Measurements from ENCODE around the gene NPSR1. TPM values are rescaled to one million over a fixed set of nuclear protein-coding genes. Genes with fewer than 3 reads are reported as not detected.
A peak's percentile ranks its signal among the peaks of the same experiment; 100 is the strongest.

The NPSR1 gene
- total RNA-seq, 1 experiment from 2014 or later = not detected

DNA sequence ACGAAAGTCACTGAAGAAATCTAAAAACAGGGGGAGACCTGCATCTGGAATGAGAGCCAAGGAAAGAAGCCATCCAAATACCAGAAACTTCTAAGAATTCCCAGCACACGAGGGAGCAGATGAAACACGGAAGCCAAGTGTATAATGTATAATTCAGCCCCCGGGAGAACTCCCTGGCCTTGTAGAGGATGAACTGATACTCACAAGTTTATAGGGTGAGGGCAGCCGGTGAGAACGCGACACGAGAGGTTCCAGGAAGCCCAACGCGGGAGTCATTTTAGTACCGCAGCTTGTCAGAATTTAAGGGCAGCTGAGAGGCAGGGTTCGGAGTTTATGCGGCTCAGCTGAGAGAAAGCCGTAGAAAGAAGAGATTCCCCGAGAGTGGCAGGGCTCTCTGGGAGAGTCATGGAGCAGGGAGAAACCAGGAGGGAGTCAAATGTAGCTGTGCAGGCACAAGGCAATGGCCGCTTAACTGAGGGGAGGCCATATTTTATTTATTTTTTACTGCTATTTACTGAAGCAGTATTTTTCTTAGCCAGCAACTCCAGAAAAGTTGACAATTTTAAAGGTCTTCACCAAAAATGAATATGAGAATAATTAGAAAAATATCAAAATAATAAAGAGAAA lies 164.0 kb downstream of the NPSR1 start:
- H3K4me3 Mint-ChIP-seq (ENCODE audit: low read depth, unreplicated experiment) = no peak overlapping the region
- intact Hi-C loops (cut with micrococcal nuclease; ENCODE audit: unreplicated experiment) = loop anchor here (2.0 kb wide), 1 partner anchor 63 kb away; no protein-coding TSS in a partner anchor
- TF ChIP-seq, protein P1, sequence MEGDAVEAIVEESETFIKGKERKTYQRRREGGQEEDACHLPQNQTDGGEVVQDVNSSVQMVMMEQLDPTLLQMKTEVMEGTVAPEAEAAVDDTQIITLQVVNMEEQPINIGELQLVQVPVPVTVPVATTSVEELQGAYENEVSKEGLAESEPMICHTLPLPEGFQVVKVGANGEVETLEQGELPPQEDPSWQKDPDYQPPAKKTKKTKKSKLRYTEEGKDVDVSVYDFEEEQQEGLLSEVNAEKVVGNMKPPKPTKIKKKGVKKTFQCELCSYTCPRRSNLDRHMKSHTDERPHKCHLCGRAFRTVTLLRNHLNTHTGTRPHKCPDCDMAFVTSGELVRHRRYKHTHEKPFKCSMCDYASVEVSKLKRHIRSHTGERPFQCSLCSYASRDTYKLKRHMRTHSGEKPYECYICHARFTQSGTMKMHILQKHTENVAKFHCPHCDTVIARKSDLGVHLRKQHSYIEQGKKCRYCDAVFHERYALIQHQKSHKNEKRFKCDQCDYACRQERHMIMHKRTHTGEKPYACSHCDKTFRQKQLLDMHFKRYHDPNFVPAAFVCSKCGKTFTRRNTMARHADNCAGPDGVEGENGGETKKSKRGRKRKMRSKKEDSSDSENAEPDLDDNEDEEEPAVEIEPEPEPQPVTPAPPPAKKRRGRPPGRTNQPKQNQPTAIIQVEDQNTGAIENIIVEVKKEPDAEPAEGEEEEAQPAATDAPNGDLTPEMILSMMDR (IDR thresholded peaks at IDR 0.05; ENCODE audit: unreplicated experiment) = no peak
- no peaks in the 10 kb centered on the region for H3K36me3 Mint-ChIP-seq (ENCODE audit: insufficient read depth, unreplicated experiment)
- no peaks in the 10 kb centered on the region for H3K4me1 Mint-ChIP-seq (ENCODE audit: low read depth, unreplicated experiment)
- CTCF ChIA-PET = interaction anchor here (0.6 kb wide), 1 partner anchor 214 kb away, joined by 5 read pairs; no protein-coding TSS in a partner anchor
- no peaks in the 10 kb centered on the region for H3K27me3 Mint-ChIP-seq (ENCODE audit: unreplicated experiment)
- no TSS peak for BruUV-seq (replicated peaks)
- no peaks in the 10 kb centered on the region for H3K9me3 Mint-ChIP-seq (ENCODE audit: low read depth, unreplicated experiment)
- no peak overlapping the region for H3K27ac Mint-ChIP-seq (ENCODE audit: unreplicated experiment)
- no peak for DNase-seq

DNA sequence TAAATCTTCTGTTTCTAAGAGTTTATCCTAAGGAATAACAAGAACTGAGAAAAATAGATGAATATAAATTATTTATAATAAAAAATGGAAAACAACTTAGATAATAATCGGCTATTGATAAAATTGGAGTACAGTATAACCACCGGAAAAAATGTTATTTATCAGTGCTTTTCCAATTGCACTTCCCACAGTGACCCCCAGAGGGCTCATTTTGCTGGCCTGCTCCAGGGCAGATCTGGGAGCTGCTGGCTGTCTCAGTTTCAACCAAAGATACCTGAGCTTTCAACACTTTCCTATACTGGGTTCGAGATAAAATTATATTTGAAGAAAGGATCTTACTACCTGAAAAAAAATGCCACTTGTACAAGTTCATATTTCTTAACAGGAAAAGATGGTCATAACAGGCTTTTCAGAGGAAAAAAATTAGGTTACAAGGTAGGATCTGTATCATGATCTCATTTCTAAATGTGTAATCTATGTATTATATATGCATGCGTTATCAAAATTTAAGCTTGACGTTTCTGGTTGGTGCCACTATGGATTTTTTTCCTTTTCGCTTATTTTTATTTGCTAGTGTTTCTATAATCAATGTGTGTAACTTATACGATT lies 165.7 kb downstream of the NPSR1 start:
- TF ChIP-seq, protein P1 (IDR thresholded peaks at IDR 0.05; ENCODE audit: unreplicated experiment) = peak; percentile 97
- intact Hi-C loops (cut with micrococcal nuclease; ENCODE audit: unreplicated experiment) = loop anchor here (1.0 to 2.0 kb wide), 5 partner anchors 23 to 212 kb away; no protein-coding TSS in a partner anchor
- Mint-ChIP-seq H3K27me3 (ENCODE audit: unreplicated experiment) (no peaks in the 10 kb centered on the region), H3K9me3 (ENCODE audit: low read depth, unreplicated experiment) (no peaks in the 10 kb centered on the region), H3K36me3 (ENCODE audit: insufficient read depth, unreplicated experiment) (no peaks in the 10 kb centered on the region), H3K27ac (ENCODE audit: unreplicated experiment) (no peak overlapping the region), H3K4me3 (ENCODE audit: low read depth, unreplicated experiment) (no peak overlapping the region), H3K4me1 (ENCODE audit: low read depth, unreplicated experiment) (no peaks in the 10 kb centered on the region)
- BruUV-seq (replicated peaks) = no TSS peak
- peak; percentile 88 for DNase-seq
- CTCF ChIA-PET = interaction anchor here (0.7 to 2.1 kb wide), 12 partner anchors 11 to 715 kb away, joined by 3 to 24 read pairs (median 4); no protein-coding TSS in a partner anchor

DNA sequence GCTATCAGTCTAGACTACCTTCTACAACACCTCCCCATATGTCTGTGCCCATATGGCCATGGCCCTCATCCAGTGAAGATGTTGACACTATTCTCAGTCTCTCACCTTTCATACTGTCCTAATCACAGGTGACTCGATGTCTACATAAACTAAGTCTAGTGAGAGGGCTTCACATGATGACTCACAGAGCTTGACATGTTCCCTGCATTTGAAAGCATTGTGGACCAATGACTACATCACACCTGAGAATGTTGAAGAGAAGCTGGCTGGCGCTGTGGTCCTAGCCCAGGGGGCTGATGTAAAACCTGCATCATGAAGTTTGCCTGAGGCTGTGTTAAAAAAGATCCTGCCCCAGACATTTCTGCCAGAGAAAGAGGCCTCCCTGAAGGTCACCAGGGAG lies 167.2 kb downstream of the NPSR1 start:
- H3K4me1 Mint-ChIP-seq (ENCODE audit: low read depth, unreplicated experiment) = no peaks in the 10 kb centered on the region
- BruUV-seq (replicated peaks) = no TSS peak
- no peak overlapping the region for H3K27ac Mint-ChIP-seq (ENCODE audit: unreplicated experiment)
- no peaks in the 10 kb centered on the region for H3K9me3 Mint-ChIP-seq (ENCODE audit: low read depth, unreplicated experiment)
- no peaks in the 10 kb centered on the region for H3K27me3 Mint-ChIP-seq (ENCODE audit: unreplicated experiment)
- no peaks in the 10 kb centered on the region for H3K36me3 Mint-ChIP-seq (ENCODE audit: insufficient read depth, unreplicated experiment)
- intact Hi-C loops (cut with micrococcal nuclease; ENCODE audit: unreplicated experiment) = no loop called here
- TF ChIP-seq, protein P1 (IDR thresholded peaks at IDR 0.05; ENCODE audit: unreplicated experiment) = no peak
- CTCF ChIA-PET = interaction anchor here (0.7 to 2.1 kb wide), 2 partner anchors 32 to 103 kb away, joined by 3 to 24 read pairs; no protein-coding TSS in a partner anchor
- H3K4me3 Mint-ChIP-seq (ENCODE audit: low read depth, unreplicated experiment) = no peak overlapping the region
- DNase-seq = no peak

DNA sequence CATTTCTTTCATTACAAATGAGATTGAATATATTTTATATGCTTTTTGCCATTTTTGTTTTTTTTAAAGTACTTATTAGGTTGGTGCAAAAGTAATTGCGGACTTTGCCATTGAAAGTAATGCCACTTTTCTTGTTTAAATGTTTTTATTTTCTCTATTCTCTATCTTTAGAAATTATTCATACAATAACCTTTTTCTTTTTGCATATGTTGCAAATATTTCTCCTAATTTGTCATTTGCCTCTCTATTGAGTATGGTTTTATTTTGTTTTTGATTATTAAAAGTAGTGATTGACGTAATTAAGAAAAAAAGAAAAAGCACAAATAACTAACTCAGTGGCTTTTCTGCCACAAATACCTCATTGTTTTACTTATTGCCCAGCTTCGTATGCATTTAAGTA lies 172.4 kb downstream of the NPSR1 start:
- H3K4me3 Mint-ChIP-seq (ENCODE audit: low read depth, unreplicated experiment) = no peak overlapping the region
- no peak for DNase-seq
- no TSS peak for BruUV-seq (replicated peaks)
- intact Hi-C loops (cut with micrococcal nuclease; ENCODE audit: unreplicated experiment) = no loop called here
- no peak overlapping the region for H3K27ac Mint-ChIP-seq (ENCODE audit: unreplicated experiment)
- CTCF ChIA-PET = interaction anchor here (1.1 kb wide), 1 partner anchor 61 kb away, joined by 3 read pairs; no protein-coding TSS in a partner anchor
- no peaks in the 10 kb centered on the region for H3K27me3 Mint-ChIP-seq (ENCODE audit: unreplicated experiment)
- no peaks in the 10 kb centered on the region for H3K4me1 Mint-ChIP-seq (ENCODE audit: low read depth, unreplicated experiment)
- H3K36me3 Mint-ChIP-seq (ENCODE audit: insufficient read depth, unreplicated experiment) = no peaks in the 10 kb centered on the region
- no peaks in the 10 kb centered on the region for H3K9me3 Mint-ChIP-seq (ENCODE audit: low read depth, unreplicated experiment)
- TF ChIP-seq, protein P1 (IDR thresholded peaks at IDR 0.05; ENCODE audit: unreplicated experiment) = no peak

Measured in Calu3 (cell line).